GM12875 (cell line): ENCODE data around the gene HSDL1.

Source experiments
- H3K4me3 ChIP-seq: one replicate; pipeline ENCODE4 v1.5.1; 2011; ENCODE audit warnings: low read depth, low read length, control low read depth
- CTCF ChIP-seq: IDR thresholded peaks from 2 replicates; pipeline ENCODE4 v1.5.1; 2011; ENCODE audit warnings: low read depth, mild to moderate bottlenecking, control low read depth, inconsistent platforms, low read length, moderate library complexity, borderline replicate concordance; ENCODE audit not compliant: insufficient read depth

Gene HSDL1

GRCh38 chr16:84180519-84181140, 35.7 kb upstream of the HSDL1 start:
- H3K4me3 ChIP-seq: no peak overlapping the region
- TF ChIP-seq CTCF: no peak

- TF ChIP-seq CTCF: no peak
- no peak overlapping the region for H3K4me3 ChIP-seq
These were observed 34.8 kb upstream of the HSDL1 start for GRCh38 chr16:84179612-84180320.

GRCh38 chr16:84178892-84179611, 34.1 kb upstream of the HSDL1 start:
- no peak for TF ChIP-seq CTCF
- no peak overlapping the region for H3K4me3 ChIP-seq

- H3K4me3 ChIP-seq: no peak overlapping the region
- no peak for TF ChIP-seq CTCF
These were observed 33.3 kb upstream of the HSDL1 start for GRCh38 chr16:84178146-84178765.

- H3K4me3 ChIP-seq: no peak overlapping the region
- no peak for TF ChIP-seq CTCF
These were observed 32.7 kb upstream of the HSDL1 start for GRCh38 chr16:84177741-84178073.

- no peak for TF ChIP-seq CTCF
- H3K4me3 ChIP-seq: no peak overlapping the region
These were observed 31.4 kb upstream of the HSDL1 start for GRCh38 chr16:84176192-84177053.
